Eye (tissue), 1 donor: ENCODE measurements around the gene USP25.

ENCODE experiments used
- DNase-seq: peaks from one replicate; pipeline ENCODE4 v3.0.0-alpha.2; 2015

Gene USP25

GRCh38 chr21:15860541-15860940 is 130.8 kb downstream of the USP25 start:
- DNase-seq: no peak

- no peak for DNase-seq
These were observed 139.2 kb downstream of the USP25 start for GRCh38 chr21:15868940-15869339.

- no peak for DNase-seq
These were observed 141.0 kb downstream of the USP25 start for GRCh38 chr21:15870819-15871218.

GRCh38 chr21:15872236-15872635 is 142.5 kb downstream of the USP25 start:
- no peak for DNase-seq

- DNase-seq: no peak
These were observed 144.8 kb downstream of the USP25 start for GRCh38 chr21:15874615-15875014.

GRCh38 chr21:15875286-15875685 is 145.5 kb downstream of the USP25 start:
- no peak for DNase-seq

- DNase-seq: no peak
These were observed 164.1 kb downstream of the USP25 start for GRCh38 chr21:15893902-15894301.

- DNase-seq: peak; percentile 47
These were observed 164.8 kb downstream of the USP25 start for GRCh38 chr21:15894596-15894995.

GRCh38 chr21:15895142-15896106 is 165.6 kb downstream of the USP25 start:
- DNase-seq: no peak

GRCh38 chr21:15896501-15896900 is 166.7 kb downstream of the USP25 start:
- no peak for DNase-seq

- DNase-seq: no peak
These were observed 174.6 kb downstream of the USP25 start for GRCh38 chr21:15904389-15904788.

- no peak for DNase-seq
These were observed 178.4 kb downstream of the USP25 start for GRCh38 chr21:15908187-15908586.

- DNase-seq: no peak
These were observed 198.4 kb downstream of the USP25 start for GRCh38 chr21:15928196-15928595.

- no peak for DNase-seq
These were observed 199.1 kb downstream of the USP25 start for GRCh38 chr21:15928686-15929425.

- no peak for DNase-seq
These were observed 199.8 kb downstream of the USP25 start for GRCh38 chr21:15929536-15929935.
